HT1080 (cell line): ENCODE data around the gene TMPRSS13. TPM values are rescaled to one million over a fixed set of nuclear protein-coding genes. Genes with fewer than 3 reads are reported as not detected.
"Not testable (repeated sequence)": the region's sequence is repeated elsewhere in the genome, so short reads cannot be mapped to it uniquely, and the experiment has no call there.

Source experiments
- DNase-seq: peaks from one replicate; pipeline ENCODE4 v3.0.0-alpha.2; 2015; ENCODE audit warnings: low read depth
- polyA plus RNA-seq, 2 experiments: library from polyadenylated mRNA; depleted of rRNA; stranded (reverse); fragments of >200 nt; gene quantifications; 2 replicates each; pipeline ENCODE4 v1.2.3, GENCODE V29; 2015
- total RNA-seq: library from RNA; depleted of rRNA; stranded (reverse); fragments of >200 nt; shearing (Covaris generic); gene quantifications from 2 replicates; pipeline ENCODE4 v1.2.3, GENCODE V29; 2014; rRNA removed

TMPRSS13 gene
- not detected in 2 replicates for total RNA-seq
- not detected in 2 replicates for polyA plus RNA-seq (2015; cell fraction: cytosol; rRNA removed)
- polyA plus RNA-seq (2015; cell fraction: nucleus; rRNA removed), result not detected in 2 replicates

GRCh38 chr11:117929142-117929915 is at the start of gene TMPRSS13:
Gene TMPRSS13 (minus strand): TSS chr11:117929402. CDS start chr11:117929307, 95 bp downstream.
- DNase-seq, result no peak

- DNase-seq, result no peak
Observed at GRCh38 chr11:117978991-117979390, 49.8 kb upstream of the TMPRSS13 start.

GRCh38 chr11:117978291-117978910 is 49.2 kb upstream of the TMPRSS13 start:
- DNase-seq, result not testable (repeated sequence)

GRCh38 chr11:117977612-117978264 is 48.5 kb upstream of the TMPRSS13 start:
- not testable (repeated sequence) for DNase-seq

- no peak for DNase-seq
Observed at GRCh38 chr11:117977029-117977428, 47.8 kb upstream of the TMPRSS13 start.

GRCh38 chr11:117976445-117976844 is 47.2 kb upstream of the TMPRSS13 start:
- DNase-seq, result no peak

GRCh38 chr11:117973503-117973860 is 44.3 kb upstream of the TMPRSS13 start:
- DNase-seq, result no peak

- DNase-seq, result no peak
Observed at GRCh38 chr11:117972629-117973502, 43.7 kb upstream of the TMPRSS13 start.

GRCh38 chr11:117972044-117972443 is 42.8 kb upstream of the TMPRSS13 start:
- DNase-seq, result no peak

- DNase-seq, result peak; percentile 69
Observed at GRCh38 chr11:117970400-117971024, 41.3 kb upstream of the TMPRSS13 start.

GRCh38 chr11:117969160-117969991 is 40.2 kb upstream of the TMPRSS13 start:
- DNase-seq, result no peak

- no peak for DNase-seq
Observed at GRCh38 chr11:117966908-117967307, 37.7 kb upstream of the TMPRSS13 start.

- no peak for DNase-seq
Observed at GRCh38 chr11:117962826-117963225, 33.6 kb upstream of the TMPRSS13 start.

GRCh38 chr11:117961896-117962295 is 32.7 kb upstream of the TMPRSS13 start:
- DNase-seq, result no peak

GRCh38 chr11:117960406-117960805 is 31.2 kb upstream of the TMPRSS13 start:
- DNase-seq, result no peak

GRCh38 chr11:117959438-117960149 is 30.4 kb upstream of the TMPRSS13 start:
- no peak for DNase-seq

GRCh38 chr11:117958949-117959348 is 29.7 kb upstream of the TMPRSS13 start:
- no peak for DNase-seq

GRCh38 chr11:117953024-117953671 is 23.9 kb upstream of the TMPRSS13 start:
- DNase-seq, result no peak
